GM20431 (cell line): ENCODE data around the gene FNBP1.

Experiments used
- in situ Hi-C: fragments of 300-500 bp; cut with MseI, MboI; formaldehyde crosslinking; loops from one replicate; pipeline ENCODE4 v1.15.0; 2020; ENCODE audit warnings: low sequenced_read_pairs; ENCODE audit not compliant: unreplicated experiment

Gene FNBP1

DNA sequence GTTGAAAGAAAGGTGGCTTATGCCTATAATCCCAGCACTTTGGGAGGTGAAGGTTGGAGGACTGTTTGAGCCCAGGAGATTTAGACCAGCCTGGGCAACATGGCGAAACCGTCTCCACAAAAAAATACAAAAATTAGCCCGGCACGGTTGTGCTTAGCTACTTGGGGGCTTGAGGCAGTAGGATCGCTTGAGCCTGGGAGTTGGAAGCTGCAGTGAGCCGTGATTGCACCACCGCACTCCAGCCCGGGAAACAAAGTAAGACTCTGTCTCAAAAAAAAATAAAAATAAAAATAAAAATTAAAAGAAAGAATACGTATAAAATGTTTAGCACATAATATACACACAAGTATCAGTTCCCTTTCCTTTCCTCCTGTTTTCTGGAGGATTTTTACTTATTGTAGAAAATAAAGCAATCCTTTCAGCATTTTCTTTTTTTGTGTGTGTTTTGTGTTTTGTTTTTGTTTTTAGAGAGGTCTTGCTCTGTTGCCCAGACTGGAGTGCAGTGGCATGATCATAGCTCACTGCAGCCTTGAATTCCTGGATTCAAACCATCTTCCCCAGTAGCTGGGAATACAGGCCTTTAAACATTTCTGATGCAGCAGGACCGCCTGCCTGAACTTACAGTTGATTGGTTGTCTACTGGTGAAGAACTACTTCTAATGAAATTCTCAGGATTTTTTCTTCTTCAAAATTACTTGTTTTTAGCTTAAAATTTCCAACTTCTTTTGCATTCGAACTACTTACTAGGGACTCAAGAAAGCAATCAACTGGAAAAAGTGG is 6.6 kb upstream of the FNBP1 start:
- in situ Hi-C loops, result no loop called here

DNA sequence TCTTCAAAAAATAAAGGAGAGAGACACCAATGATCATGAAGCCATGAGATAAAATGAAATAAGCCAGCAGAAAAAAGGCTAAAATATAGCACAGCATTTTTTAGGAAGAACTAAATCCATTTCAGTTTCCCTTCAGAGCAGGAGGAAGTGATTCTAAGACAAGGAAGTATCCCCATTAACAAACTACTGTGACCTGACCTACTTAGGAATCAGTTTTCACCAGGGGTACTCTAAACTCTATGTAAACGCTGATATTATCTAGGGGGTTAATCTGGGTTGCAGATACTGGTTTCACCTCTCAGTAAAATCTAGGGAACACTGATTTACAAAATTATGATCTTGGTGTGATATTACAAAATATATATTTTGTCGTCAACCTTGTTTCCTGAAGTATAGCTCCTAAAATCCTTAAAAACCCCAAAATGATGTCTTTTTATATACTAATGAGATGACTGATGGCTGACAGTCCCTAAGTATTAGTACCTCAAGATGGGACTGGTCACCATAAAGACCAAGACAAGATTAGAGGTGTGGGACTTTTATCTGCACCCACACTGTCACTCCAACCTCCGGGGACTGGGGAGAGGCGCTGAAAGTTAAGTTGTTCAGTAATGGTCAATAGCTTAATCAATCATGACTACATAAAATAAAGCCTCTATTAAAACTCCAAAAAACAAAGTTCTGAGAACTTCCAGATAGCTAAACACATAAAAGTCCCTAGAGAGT is 2.9 kb upstream of the FNBP1 start:
- in situ Hi-C loops, result no loop called here

DNA sequence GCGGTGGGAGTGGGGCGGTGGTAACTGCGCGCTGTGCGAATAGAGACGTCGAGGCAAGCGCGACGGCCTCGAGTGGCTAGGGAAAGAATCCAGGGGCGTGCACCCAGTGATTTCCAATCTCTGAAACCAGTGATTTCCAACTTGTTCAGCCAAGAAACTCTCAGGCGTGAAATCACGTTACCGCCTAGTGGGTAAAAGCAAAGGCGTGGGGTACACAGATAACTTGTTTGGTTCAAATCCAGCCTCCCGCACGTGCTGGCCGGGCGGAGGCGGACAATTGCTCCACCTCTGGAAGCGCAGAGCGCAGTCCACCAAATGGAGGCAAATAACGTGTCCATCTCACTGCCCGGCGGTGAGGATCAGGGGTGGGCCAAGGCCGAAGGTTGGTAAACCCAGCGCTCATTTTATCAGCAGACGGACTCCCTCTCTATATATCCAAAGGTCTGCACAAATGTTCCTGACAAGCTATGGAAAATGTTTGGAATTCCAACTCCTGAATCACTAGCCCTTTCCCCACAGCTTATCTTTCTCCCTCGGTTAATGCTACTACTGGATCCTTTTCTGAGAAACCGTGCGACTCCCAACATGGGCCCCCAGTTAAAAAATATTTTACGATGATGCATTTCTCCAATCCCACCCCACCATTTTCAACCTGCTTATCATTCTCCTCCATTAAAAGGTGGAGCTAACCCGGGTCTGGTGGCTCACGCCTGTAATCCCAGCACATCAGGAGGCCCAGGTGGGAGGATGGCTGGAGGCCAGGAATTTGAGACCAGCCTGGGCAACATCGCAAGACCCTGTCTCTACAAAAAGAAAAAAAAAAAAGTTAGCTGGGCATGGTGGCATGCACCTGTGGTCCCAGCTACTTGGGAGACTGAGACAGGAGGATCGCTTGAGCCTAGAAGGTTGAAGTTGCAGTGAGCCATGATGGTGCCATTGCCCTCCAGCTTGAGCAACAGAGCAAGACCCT is 950 bp upstream of the FNBP1 start:
- in situ Hi-C loops, result no loop called here

DNA sequence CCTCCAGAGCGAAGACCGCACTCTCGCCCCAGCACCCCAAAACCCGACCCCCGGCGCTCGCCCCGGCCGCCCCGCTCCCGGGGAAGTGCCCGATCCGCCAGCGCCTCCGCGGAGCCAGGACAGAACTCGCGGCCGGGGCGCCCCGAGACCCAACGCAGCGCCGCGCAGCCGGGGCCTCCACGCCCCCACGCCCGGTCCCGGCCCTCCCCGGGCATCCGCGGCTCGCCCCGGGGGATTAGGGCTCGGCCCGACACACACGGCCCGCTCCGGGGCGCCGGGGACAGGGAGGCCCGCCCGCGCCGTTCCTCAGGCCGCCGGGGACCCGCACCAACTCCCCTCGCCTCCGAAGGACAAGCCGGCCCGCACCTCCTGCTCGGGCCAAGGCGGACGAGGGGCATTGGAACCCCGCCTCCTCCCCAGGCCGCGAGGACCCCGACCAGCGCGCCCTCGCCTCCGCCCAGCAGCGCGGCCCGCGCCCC is 544 bp downstream of the FNBP1 start:
- in situ Hi-C loops, result no loop called here

DNA sequence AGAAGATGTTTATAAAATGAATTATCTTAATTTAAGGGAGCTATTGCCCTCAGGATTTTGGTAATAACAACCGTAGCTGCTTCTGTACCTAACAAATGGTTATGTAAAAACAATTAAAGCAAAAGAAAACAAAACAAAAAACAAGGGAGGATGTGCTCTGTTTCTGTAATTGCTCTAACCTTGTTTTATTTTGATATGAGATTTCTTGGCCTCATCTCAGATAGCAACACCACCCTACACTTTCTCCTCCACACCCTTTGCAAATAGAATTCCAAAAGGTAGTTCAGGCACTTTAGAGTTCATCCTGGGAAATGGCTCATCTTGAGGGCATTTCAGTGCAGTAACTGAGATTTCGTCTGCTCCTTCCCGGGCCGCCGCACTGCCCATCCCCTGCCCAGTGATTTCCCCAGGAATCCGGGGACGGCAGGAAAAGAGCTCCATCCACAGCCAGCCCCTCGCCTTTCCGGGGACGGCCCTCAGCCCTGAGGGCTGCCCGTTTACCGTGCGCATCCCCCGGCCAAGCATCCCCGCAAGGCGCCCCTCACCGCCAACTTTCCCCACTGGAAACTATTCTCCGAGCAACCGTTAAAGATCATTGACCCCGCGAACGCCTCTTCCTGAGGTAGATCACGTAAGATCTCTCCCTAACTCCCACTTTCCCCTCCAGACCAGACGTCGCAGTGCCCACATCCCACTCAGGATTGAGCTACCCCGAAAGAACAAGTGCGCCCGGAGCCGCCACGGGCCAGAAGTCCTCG is 1.2 kb downstream of the FNBP1 start:
- in situ Hi-C loops, result no loop called here

DNA sequence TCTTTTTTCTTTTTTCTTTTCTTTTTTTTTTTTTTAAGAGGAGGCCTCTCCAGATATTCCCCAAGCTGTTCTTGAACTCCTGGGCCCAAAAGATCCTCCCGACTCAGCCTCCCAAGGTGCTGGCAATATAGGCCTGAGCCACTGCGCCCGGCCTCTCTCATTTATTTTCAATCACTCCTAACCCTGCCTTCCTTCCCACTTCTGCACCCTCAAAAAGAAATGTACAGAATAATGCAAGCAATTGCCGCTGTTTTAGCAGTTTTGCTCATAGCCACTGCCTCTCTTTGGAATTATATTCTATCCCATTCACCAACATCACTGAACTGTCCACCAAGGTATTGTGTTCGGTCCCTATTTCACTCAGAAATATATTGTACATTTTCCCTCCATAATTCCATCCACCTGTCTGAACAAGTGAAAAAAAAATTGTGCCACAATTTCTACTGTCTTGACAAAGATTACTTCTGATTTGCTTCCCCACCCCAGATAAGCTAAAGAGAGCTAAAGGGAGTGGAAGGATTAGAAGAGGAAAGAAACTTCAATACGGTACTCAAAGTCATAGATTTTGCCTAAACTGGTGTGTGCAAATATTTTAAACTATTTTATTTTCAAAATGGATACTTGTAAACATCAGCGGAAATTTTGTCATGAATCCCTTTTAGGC is 1.9 kb downstream of the FNBP1 start:
- in situ Hi-C loops, result no loop called here

DNA sequence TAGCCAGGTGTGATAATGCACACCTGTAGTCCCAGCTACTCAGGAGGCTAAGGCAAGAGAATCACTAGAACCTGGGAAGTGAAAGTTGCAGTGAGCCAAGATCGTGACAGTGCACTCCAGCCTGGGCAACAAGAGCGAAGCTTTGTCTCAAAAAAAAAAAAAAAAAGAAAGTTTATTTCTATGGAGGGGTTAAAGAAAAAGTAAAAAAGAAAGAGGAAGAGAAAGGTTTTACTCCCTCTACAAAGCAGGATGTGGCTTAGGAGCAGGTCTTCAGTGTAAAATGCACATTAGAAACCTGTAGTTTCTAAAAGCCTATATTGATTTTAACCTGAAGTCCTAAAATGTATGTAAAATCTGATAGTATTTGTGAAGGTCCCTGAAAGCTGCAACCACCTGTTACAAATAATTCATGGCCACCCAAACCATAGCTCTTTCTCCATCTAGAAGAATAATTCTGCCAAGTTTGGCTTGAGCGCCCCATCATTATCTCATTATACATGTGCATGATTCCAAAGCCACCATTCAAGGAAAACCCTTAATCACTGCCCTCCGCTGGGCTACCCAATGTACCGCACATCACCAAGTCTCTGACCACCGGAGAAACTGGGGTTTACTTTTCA is 3.4 kb downstream of the FNBP1 start:
- in situ Hi-C loops, result no loop called here

DNA sequence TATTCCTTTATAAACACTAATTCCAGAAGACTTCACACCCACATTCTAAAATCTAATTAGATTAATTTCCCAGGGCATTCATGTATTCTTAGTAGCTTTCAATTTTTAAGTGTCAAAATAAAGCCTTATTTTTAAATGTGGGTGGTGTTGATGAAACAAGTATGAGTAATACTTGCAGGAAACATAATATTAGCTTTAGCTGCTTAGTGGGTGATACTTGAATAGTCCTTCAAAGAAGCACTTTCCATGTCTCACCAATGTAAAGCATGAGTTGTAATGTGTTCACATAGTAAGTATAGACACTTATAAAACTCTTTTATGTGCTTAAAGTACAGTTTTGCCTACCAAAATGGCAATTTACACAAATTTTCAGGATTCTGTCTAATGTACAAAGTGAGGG is 6.9 kb downstream of the FNBP1 start:
- in situ Hi-C loops, result no loop called here

DNA sequence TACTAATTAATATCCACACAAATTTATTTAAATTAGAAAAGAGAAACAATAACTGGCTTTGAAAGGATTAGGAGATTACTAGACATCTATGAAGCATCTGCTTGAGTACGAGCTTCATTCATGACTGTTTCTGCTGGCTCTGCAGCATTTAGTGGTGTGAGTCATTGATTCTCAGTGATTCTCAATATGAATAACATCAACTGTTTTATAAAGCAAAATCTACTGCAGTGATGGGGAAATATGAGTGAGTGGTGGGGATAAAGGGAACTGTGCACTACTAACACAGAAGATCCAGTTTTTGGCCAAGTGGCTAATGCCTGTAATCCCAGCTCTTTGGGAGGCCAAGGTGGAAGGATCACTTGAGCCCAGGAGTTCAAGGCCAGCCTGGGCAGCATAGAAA is 8.4 kb downstream of the FNBP1 start:
- in situ Hi-C loops, result no loop called here

DNA sequence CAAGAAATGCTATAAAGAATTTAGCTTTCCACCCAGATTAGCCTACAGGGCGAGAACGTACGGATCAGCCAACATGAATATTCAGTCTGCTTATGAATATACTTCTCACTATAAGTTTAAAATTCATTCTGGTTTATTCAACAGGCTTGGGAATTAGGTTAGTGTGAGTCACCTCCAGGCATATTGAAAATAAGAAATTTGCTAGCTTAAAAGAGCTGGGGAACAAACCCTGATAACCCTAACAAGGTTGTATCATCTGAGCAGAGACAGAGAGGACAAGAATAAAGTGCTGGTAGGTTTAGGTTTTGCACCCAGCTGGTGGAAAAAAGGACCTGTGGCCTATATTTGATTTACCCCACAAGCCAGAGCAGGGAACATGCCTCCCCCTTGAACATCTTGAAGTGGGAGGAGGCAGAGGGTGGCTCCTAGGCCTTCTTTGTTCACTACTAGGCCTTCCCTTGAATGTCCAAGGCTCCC is 12.3 kb downstream of the FNBP1 start:
- in situ Hi-C loops, result no loop called here

DNA sequence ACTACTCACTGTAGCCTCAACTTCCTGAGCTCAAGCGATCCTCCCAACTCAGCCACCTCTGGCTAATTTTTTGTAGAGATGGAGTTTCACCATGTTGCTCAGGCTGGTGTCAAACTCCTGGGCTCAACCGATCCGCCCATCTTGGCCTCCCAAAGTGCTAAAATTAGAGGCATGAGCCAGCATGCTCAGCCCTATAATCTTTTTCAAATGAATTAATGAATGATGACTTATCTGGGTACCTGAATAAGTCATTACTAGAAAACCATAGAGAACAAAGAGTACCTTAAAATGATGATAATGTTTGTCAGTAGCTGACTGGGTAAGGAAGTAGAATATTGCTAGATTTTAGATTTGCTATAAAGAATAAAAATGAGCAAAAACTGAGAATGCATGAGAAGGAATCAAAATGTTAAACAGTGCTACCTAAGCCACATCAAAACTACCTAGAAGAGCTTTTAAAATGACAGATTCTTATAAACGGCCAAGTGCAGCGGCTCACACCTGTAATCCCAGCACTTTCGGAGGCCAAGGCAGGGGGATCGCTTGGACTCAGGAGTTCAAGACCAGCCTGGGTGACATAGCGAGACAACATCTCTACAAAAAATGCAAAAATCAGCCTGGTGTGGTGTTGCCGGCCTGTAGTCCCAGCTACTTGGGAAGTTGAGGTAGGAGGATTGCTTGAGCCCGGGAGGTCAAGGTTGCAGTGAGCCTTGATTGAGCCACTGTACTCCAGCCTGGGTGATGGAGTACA is 13.6 kb downstream of the FNBP1 start:
- in situ Hi-C loops, result no loop called here

DNA sequence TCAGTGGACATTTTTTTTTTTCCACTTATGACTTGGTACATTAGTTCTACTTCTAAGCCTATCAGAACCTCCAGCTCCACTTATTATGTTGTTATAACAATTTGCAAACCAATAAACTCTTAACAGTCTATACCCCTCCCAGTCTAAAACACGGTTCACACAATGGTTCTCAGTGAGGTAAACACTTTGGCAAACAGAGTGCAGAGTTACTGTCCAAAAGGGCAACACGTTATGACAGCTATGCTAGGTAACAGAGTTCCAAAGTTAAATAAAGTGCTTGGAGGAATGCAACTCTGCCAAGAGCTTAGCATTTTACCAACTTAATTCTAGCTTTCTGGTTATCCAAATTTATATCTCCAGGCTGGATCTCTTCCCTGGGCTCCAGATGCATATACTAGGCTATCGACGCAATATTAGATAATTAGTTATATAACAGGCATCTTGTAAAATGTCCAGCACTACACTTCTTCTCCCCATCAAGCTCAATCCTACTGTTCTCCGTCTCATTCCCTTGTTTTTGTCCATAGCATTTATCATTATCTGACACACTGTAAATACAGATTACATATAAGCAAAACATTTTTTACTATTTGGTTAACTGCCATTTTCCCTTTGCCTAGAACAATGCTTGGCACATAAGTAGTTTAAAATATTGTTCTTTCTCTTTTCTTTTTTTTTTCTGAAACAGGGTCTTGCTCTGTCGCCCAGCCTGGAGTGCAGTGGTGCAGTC is 14.3 kb downstream of the FNBP1 start:
- in situ Hi-C loops, result no loop called here

DNA sequence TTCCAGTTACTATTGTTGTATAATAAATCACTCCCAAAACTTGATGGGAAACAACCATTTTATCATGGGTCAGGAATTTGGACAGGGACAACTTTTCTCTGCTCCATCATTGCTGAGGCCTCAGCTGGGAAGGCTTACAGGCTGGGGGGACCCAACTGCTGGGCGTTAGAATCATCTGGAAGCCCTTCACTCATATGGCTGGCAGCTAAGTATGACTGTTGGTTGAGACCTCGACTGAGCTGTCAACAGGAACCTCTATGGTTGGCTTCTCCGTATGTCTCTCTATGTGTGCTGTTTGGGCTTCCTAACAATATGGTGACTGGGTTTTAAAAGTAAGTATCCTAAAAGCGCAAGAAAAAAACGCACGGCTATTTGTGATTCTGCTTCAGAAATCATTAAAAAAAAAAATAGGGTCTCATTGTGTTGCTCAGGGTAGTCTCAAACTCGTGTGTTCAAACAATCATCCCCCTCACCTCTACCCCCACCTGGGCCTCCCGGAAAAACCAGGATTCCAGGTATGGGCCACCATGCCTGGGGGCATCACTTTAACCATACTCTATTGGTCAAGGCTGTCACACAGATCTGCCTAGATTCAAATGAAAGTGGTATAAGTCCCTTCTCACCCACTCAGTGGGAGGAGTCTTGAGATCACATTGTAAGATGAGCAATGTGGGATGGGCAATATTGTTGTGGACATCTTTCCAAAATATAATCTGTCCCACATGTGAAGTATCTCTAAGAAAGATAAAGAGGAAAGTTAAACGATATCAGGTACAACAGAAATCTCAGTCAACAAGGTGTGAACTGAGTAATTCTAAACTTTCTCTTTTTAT is 15.2 kb downstream of the FNBP1 start:
- in situ Hi-C loops, result no loop called here

DNA sequence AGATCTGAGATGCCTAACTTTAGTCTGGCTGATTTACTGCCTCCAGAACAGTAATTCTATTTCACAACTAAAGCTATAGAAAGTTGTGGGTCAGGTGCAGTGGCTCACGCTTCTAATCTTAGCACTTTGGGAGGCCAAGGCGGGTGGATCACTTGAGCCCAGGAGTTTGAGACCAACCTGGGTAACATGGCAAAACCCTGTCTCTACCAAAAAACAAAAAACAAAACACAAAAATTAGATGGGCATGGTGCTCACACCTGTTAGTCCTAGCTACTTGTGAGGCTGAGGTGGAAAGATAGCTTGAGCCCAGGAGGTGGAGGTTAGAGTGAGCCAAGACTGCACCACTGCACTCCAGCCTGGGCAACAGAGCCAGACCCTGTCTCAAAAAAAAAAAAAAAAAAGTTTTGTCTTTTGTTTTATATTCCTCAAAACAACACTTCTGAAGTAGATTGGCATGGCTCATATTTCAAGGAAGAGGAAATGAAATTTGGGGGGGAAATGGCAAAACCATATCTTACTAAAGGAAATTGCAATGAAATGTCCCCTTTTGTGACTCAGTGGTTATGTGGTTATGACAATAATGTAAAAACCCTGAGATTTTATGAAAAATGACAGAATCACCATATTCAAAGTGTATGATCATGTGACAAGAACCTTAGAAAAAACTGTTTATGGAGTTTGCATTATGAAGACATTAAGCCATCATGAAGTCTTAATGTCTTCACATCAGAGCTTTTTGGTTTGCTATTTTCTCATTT is 16.2 kb downstream of the FNBP1 start:
- in situ Hi-C loops, result no loop called here

DNA sequence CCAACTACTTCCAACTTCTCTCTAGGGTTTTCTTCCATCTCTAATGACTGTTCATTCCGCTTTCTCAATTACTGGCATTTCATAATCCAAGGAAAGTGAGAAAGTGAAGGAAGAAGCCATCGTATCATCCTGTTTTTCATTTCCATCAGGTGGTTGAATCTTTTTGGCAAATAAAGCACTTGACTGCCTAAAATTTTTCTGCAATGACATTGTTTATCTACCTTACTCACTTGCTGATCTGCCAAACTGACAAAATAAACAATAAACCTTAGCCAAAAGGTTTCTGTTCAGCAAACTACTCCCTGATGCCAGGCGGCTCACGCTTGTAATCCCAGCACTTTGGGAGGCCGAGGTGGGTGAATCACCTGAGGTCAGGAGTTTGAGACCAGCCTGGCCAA is 18.4 kb downstream of the FNBP1 start:
- in situ Hi-C loops, result no loop called here
